ENCODE data around the gene PCSK6.

GRCh38 chr15:101503296-101503599, 13.7 kb upstream of the PCSK6 start:
- TF ChIP-seq CTCF (IDR thresholded peaks at IDR 0.05): no peak
- no peak for TF ChIP-seq POLR2A (IDR thresholded peaks at IDR 0.05)

All from uterus (tissue), 2 donors.